Tibial nerve (tissue), 3 donors: Measurements from ENCODE around the gene ATP6V1F.

Source experiments
- CTCF ChIP-seq, 5 experiments: fragments of 200-600 bp in 3 of 5; fragments of 450-650 bp in 2 of 5; sonication (generic) in 3 of 5; IDR thresholded peaks; one replicate each; pipeline ENCODE4 v1.5.1; 2016 to 2019; ENCODE audit warnings: antibody characterized with exemption in 5 of 5, mild to moderate bottlenecking in 3 of 5, moderate library complexity in 2 of 5
- POLR2A ChIP-seq, 2 donors: fragments of 450-650 bp; IDR thresholded peaks; one replicate each; pipeline ENCODE4 v1.6.1; 2017; ENCODE audit warnings: antibody characterized with exemption in 2 of 2, mild to moderate bottlenecking in 2 of 2, moderate library complexity in 2 of 2

- TF ChIP-seq CTCF (IDR thresholded peaks at IDR 0.05) (no peak), POLR2A (IDR thresholded peaks at IDR 0.05) (no peak)
These were observed 592 bp upstream of the ATP6V1F start for GRCh38 chr7:128861957-128862570.
